SU-DHL-6 (cell line): ENCODE measurements around the gene EXOC6B.

Source experiments
- EZH2phosphoT487 ChIP-seq: fragments of 200-600 bp; sonication (generic), shearing (Covaris generic); conservative IDR thresholded peaks from 2 replicates; pipeline ENCODE4 v1.6.1; 2018; ENCODE audit warnings: mild to moderate bottlenecking, antibody characterized with exemption, low read length, moderate library complexity, mixed read lengths
- TF ChIP-seq, protein P1 (sequence below): fragments of 200-600 bp; sonication (generic); IDR thresholded peaks from one replicate; pipeline ENCODE4 v1.5.1; 2017; ENCODE audit warnings: antibody characterized with exemption, mild to moderate bottlenecking, low read length, moderate library complexity; ENCODE audit not compliant: insufficient read depth, poor library complexity, severe bottlenecking

DNA sequence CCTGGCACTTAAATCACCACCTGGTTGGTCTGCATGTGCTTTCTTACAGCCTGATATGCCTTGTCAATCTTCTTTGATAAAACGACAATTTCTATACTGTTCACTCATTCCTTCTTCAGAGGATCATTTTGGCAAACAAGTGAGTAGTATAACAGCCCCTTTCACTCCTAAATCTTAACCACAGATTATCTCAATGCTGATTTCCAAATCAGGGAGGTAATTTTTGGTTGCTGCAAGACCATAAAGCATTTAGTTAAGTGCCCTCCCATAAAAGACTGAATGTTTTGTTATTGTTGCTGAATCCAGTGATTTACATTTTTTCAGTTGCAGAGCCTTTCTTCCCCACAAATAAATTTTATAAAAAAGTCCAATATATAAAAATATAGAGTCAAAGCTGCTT, 549.0 kb downstream of the EXOC6B start:
- TF ChIP-seq, protein P1, sequence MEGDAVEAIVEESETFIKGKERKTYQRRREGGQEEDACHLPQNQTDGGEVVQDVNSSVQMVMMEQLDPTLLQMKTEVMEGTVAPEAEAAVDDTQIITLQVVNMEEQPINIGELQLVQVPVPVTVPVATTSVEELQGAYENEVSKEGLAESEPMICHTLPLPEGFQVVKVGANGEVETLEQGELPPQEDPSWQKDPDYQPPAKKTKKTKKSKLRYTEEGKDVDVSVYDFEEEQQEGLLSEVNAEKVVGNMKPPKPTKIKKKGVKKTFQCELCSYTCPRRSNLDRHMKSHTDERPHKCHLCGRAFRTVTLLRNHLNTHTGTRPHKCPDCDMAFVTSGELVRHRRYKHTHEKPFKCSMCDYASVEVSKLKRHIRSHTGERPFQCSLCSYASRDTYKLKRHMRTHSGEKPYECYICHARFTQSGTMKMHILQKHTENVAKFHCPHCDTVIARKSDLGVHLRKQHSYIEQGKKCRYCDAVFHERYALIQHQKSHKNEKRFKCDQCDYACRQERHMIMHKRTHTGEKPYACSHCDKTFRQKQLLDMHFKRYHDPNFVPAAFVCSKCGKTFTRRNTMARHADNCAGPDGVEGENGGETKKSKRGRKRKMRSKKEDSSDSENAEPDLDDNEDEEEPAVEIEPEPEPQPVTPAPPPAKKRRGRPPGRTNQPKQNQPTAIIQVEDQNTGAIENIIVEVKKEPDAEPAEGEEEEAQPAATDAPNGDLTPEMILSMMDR = no peak
- no peak for TF ChIP-seq EZH2phosphoT487
